OCI-LY1 (cell line): ENCODE measurements around the gene SYNGAP1.

Experiments used
- H2AFZ ChIP-seq: fragments of 200-600 bp; sonication (generic), shearing (Covaris generic); 2 replicates; pipeline ENCODE4 v1.6.0; 2014; ENCODE audit warnings: antibody characterized with exemption, mild to moderate bottlenecking, low read length
- H3F3A ChIP-seq: fragments of 200-600 bp; sonication (generic), shearing (Covaris generic); 2 replicates; pipeline ENCODE4 v1.6.0; 2014; ENCODE audit warnings: mild to moderate bottlenecking, antibody characterized with exemption, low read length, moderate library complexity; ENCODE audit not compliant: insufficient read depth
- H3K27ac ChIP-seq: fragments of 200-600 bp; sonication (generic); 2 replicates; pipeline ENCODE4 v1.5.1; 2014; ENCODE audit warnings: low read length, mixed run types, mild to moderate bottlenecking, low read depth; ENCODE audit not compliant: poor library complexity, severe bottlenecking
- H3K27me3 ChIP-seq: fragments of 200-600 bp; sonication (generic); 2 replicates; pipeline ENCODE4 v1.6.0; 2014; ENCODE audit warnings: antibody characterized with exemption, mild to moderate bottlenecking, low read length, moderate library complexity; ENCODE audit not compliant: insufficient read depth
- H3K36me3 ChIP-seq: fragments of 200-600 bp; sonication (generic); 2 replicates; pipeline ENCODE4 v1.6.1; 2014; ENCODE audit warnings: mild to moderate bottlenecking, antibody characterized with exemption, low read length, moderate library complexity, mixed read lengths; ENCODE audit not compliant: insufficient read depth
- H3K4me1 ChIP-seq: fragments of 200-600 bp; sonication (generic); 2 replicates; pipeline ENCODE4 v1.5.1; 2014; ENCODE audit warnings: mild to moderate bottlenecking, low read length, moderate library complexity; ENCODE audit not compliant: insufficient read depth, severe bottlenecking
- H3K4me2 ChIP-seq: fragments of 200-600 bp; sonication (generic), shearing (Covaris generic); 2 replicates; pipeline ENCODE4 v1.6.1; 2014; ENCODE audit warnings: low read length
- H3K4me3 ChIP-seq: fragments of 200-600 bp; sonication (generic); 2 replicates; pipeline ENCODE4 v1.5.1; 2014; ENCODE audit warnings: low read length, low read depth, mild to moderate bottlenecking, mixed read lengths; ENCODE audit not compliant: poor library complexity, severe bottlenecking
- H3K79me2 ChIP-seq: fragments of 200-600 bp; shearing (Covaris generic); 2 replicates; pipeline ENCODE4 v1.6.1; 2016; ENCODE audit warnings: mixed run types, low read length, mixed read lengths; ENCODE audit not compliant: insufficient read depth
- H3K9ac ChIP-seq: fragments of 200-600 bp; sonication (generic), shearing (Covaris generic); 2 replicates; pipeline ENCODE4 v1.6.1; 2014; ENCODE audit warnings: mild to moderate bottlenecking, low read length, mixed read lengths
- H3K9me2 ChIP-seq: fragments of 200-600 bp; sonication (generic), shearing (Covaris generic); 2 replicates; pipeline ENCODE4 v1.6.1; 2014; ENCODE audit warnings: low read depth, mild to moderate bottlenecking, low read length, mixed read lengths
- H3K9me3 ChIP-seq: fragments of 200-600 bp; shearing (Covaris generic); 2 replicates; pipeline ENCODE4 v1.6.1; 2014; ENCODE audit warnings: low read length, mixed read lengths
- H4K20me1 ChIP-seq: fragments of 200-600 bp; sonication (generic), shearing (Covaris generic); 2 replicates; pipeline ENCODE4 v1.6.0; 2016; ENCODE audit warnings: mild to moderate bottlenecking, low read length; ENCODE audit not compliant: insufficient read depth
- EZH2 ChIP-seq: fragments of 200-600 bp; sonication (generic), shearing (Covaris generic); IDR thresholded peaks from 2 replicates; pipeline ENCODE4 v1.8.0; 2017; ENCODE audit warnings: borderline replicate concordance, mixed run types, mild to moderate bottlenecking, antibody characterized with exemption, low read length, moderate library complexity, mixed read lengths
- TF ChIP-seq, protein P1 (sequence below): fragments of 200-600 bp; sonication (generic), shearing (Covaris generic); IDR thresholded peaks from 2 replicates; pipeline ENCODE4 v1.5.1; 2017; ENCODE audit warnings: mild to moderate bottlenecking, antibody characterized with exemption, low read length, moderate library complexity, mixed read lengths

Gene SYNGAP1

DNA sequence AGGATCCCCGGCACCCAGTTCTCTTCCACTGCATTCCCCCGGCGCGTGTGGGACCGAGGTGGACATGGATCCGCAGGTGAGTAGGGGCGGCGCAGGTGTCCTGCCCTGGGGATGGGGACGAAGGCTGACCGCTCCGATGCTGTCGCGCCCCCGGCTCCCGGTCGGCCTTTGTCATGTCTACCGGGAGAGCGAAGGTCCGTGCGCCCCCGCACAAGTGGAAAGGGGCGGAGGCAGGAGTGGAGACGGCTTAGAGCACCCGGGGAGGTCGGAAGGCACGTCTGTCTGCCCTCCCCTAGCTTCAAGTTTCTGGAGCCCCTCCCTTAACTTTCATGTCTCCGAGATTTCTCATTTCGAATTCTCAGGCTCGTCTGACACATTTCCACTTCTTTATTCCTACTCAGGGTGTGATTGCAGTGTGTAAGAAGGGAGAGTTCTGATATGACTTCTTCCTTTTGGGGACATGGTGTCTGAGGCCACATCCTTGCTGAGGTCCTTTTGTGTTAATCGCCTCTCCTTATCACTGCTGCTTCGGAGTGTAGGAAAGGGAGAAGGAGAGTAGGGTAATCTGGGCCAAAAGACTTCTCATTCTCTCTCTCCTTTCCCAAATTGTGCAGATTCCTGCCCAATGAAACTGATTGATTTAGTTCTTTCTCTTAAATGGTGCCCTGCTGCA lies 27.8 kb upstream of the SYNGAP1 start:
- no peak for TF ChIP-seq EZH2
- TF ChIP-seq, protein P1, sequence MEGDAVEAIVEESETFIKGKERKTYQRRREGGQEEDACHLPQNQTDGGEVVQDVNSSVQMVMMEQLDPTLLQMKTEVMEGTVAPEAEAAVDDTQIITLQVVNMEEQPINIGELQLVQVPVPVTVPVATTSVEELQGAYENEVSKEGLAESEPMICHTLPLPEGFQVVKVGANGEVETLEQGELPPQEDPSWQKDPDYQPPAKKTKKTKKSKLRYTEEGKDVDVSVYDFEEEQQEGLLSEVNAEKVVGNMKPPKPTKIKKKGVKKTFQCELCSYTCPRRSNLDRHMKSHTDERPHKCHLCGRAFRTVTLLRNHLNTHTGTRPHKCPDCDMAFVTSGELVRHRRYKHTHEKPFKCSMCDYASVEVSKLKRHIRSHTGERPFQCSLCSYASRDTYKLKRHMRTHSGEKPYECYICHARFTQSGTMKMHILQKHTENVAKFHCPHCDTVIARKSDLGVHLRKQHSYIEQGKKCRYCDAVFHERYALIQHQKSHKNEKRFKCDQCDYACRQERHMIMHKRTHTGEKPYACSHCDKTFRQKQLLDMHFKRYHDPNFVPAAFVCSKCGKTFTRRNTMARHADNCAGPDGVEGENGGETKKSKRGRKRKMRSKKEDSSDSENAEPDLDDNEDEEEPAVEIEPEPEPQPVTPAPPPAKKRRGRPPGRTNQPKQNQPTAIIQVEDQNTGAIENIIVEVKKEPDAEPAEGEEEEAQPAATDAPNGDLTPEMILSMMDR = no peak
- peak overlapping the region; percentile 92 for H3K27ac ChIP-seq

DNA sequence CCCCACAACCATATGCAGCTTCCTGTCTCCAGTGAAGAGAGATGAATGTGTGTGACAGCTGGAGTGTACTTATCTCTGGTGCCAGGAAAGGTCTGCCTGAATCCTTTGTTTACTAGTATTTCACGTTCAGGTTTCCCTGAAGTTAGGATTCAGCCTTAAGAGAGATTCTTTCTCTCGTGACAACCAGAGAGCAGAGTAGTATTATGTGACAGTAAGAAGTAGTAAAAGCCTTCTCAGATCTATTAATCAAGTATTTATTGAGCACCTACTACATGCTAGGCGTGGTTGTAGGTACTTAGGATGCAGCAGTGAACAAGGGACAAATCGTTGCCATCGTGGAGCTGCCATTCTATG lies 27.3 kb upstream of the SYNGAP1 start:
- H3K27ac ChIP-seq = peak overlapping the region; percentile 92
- no peaks in the 10 kb centered on the region for H3K27me3 ChIP-seq
- H3K9me3 ChIP-seq = no peaks in the 10 kb centered on the region
- peak overlapping the region; percentile 81 for H3K4me2 ChIP-seq
- TF ChIP-seq, protein P1 = no peak
- no peak for TF ChIP-seq EZH2
- H3K79me2 ChIP-seq = peaks cover 50% of the 10 kb centered on the region
- no peaks in the 10 kb centered on the region for H4K20me1 ChIP-seq
- H3K4me3 ChIP-seq = peak overlapping the region; percentile 91
- no peaks in the 10 kb centered on the region for H3K9me2 ChIP-seq
- H3K4me1 ChIP-seq = peaks cover 40% of the 10 kb centered on the region
- peak overlapping the region; percentile 98 for H3K9ac ChIP-seq
- H3K36me3 ChIP-seq = peaks cover 31% of the 10 kb centered on the region; the same call in 1 of the 2 replicates
- H2AFZ ChIP-seq = no peak overlapping the region
- H3F3A ChIP-seq = no peaks in the 10 kb centered on the region

More for the DNA sequence above, 27.8 kb upstream of the SYNGAP1 start:
- no peaks in the 10 kb centered on the region for H4K20me1 ChIP-seq
- peak overlapping the region; percentile 81 for H3K4me2 ChIP-seq
- H3K27me3 ChIP-seq = no peaks in the 10 kb centered on the region
- no peak overlapping the region for H2AFZ ChIP-seq
- peaks cover 40% of the 10 kb centered on the region for H3K4me1 ChIP-seq
- H3K79me2 ChIP-seq = peaks cover 48% of the 10 kb centered on the region
- no peaks in the 10 kb centered on the region for H3F3A ChIP-seq
- peak overlapping the region; percentile 98 for H3K9ac ChIP-seq
- no peaks in the 10 kb centered on the region for H3K9me3 ChIP-seq
- peaks cover 27% of the 10 kb centered on the region; the same call in 1 of the 2 replicates for H3K36me3 ChIP-seq
- no peaks in the 10 kb centered on the region for H3K9me2 ChIP-seq
- H3K4me3 ChIP-seq = peak overlapping the region; percentile 91

DNA sequence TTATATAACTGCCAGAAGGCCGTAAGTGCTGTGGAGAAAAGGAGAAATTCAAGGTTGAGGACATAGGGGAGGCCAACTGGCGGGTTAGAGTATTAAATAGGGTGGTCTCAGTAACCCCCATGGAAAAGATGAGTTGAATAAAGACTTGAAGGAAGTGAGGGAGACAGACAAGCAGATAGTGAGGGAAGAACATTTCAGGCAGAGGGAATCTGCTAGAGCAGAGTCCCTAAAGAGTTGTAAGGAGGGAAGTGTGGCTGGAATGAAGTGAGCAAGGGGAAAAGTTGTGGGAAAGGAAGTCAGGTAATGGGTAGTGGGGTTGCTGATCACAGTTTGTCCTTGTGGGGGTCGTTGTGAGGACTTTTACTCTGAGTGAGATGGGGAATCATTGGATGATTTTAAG lies 26.9 kb upstream of the SYNGAP1 start:
- no peak overlapping the region for H2AFZ ChIP-seq
- H3K4me2 ChIP-seq = peak overlapping the region; percentile 81
- peak overlapping the region; percentile 92 for H3K27ac ChIP-seq
- peaks cover 54% of the 10 kb centered on the region for H3K79me2 ChIP-seq
- H3K36me3 ChIP-seq = peaks cover 35% of the 10 kb centered on the region
- H3K9me2 ChIP-seq = no peaks in the 10 kb centered on the region
- H4K20me1 ChIP-seq = no peaks in the 10 kb centered on the region
- peaks cover 40% of the 10 kb centered on the region for H3K4me1 ChIP-seq
- no peaks in the 10 kb centered on the region for H3F3A ChIP-seq
- TF ChIP-seq EZH2 = no peak
- TF ChIP-seq, protein P1 = no peak
- H3K27me3 ChIP-seq = no peaks in the 10 kb centered on the region
- peak overlapping the region; percentile 98 for H3K9ac ChIP-seq
- no peaks in the 10 kb centered on the region for H3K9me3 ChIP-seq
- H3K4me3 ChIP-seq = peak overlapping the region; percentile 91
